Stimulated activated CD8-positive, alpha-beta memory T cell treated with anti-CD3 and anti-CD28 coated beads, Interleukin-7, amount 100 ng/mL, for 24 hours (primary cell): ENCODE data around the gene OGFOD3.

Experiments used
- DNase-seq: peaks from one replicate; pipeline ENCODE4 v3.0.0-alpha.2; 2020; ENCODE audit warnings: low read depth

Gene OGFOD3

DNA sequence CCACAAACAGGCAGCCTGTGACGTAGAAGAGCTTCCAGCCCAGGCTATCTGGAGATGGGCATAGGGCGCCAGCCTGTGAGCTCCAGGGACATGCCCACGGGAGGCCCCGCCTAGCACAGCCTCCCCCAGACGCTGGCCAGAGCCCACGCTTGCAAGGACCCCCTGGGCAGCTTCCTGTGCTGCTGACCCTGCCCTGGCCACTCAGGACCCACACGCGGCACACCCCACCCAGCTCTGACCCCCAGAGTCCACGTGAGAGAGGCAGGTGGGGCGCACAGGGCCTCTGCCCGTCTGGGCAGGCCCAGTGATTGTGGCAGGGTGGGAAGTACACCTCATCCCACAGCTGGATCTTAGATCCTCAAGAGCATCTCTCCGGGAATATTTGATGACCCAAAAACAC, 28.3 kb upstream of the OGFOD3 start:
- no peak for DNase-seq

DNA sequence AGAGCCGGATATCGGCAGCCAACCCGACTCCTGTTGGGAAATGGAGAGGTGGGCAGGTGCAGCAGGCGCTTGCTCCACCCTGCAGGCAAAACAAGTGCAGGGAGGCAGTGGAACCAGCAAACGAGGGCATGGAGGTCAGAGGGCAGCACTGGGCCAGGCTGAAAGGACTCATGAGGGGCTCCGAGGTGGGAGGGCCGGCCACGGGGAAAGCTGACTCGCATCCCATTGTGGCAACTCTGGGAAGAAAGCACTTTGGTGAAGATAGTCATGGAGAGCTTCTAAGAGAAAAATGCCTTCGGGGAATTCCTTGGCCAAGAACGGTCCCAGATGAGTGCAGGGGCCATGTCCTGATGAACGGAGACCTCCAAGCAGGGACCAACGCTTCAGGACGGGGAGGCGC, 27.7 kb upstream of the OGFOD3 start:
- no peak for DNase-seq

DNA sequence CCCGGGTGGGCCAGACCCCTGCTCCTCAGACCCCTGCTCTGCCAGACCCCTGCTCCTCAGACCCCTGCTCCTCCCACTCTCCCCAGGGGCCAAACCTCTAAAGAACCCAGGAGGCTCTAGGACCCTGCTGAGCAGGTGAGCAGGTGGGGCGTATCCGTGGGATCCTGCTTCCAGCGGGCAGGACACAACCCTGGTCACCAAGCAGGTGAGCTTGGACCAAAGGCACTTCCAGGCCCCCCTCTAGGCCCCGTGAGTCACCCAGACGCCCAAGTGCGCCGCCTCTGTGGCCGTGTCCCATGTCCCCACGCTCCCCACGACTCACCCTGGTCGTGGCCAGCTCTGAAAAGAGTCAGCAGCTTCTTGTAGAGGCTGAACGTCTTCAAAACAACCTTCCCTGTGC, 27.2 kb upstream of the OGFOD3 start:
- DNase-seq: no peak

DNA sequence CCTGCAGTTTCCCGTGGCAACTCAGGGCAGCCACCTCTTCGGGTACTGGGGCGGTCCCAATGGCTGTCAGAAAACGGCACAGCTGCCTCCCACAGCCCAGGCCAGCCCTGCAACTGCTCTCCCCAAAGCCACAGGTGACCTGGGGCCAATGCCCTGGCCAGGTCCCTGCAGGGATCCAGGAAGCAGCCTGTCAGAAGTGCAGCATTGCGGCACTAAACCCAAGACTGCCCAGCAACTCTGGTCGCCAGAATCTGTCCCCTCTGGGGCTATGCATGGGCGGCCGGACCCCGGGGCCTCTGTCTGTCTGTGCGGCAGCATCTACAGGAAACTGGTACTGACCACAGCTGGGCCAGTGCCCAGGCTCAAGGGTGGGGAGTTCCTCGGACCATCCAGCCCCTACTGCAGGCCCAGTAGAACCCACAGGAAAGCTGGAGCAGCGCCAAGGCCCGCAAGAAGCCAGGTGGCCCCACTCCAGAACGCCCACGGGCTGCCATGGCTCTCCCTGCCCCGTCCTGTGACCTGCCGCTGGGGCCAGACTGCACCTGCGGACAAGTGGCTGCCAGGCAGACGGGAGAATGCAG, 26.6 kb upstream of the OGFOD3 start:
- no peak for DNase-seq

DNA sequence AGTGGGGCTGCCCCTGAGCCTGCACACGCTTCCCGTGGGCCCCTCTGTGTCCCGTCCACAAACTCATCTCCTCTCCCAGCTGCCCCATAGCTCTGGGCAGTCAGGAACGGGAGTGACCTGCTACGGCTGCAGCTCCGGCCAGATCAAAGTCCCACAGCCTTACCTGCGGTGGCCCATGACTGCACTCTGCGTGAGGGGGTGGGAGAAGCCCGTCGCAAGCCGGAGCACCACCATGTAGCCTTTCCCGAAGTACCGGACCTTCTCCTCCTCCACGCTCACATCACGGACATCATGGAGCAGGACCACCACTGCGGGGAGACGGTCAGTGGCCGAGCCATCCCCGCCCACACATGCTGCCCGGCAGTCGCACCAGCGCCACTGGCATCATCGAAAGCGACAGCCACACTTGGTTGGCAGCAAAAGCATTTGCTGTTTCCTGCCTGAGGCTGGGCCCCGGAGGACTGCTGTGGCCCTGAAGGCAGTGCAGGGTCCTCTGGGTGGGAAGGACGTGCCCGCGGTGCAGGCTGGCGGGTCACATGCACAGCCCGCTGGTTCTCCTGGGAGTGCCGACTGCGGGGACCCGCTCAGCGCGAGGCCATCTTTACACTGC, 26.0 kb upstream of the OGFOD3 start:
- no peak for DNase-seq

DNA sequence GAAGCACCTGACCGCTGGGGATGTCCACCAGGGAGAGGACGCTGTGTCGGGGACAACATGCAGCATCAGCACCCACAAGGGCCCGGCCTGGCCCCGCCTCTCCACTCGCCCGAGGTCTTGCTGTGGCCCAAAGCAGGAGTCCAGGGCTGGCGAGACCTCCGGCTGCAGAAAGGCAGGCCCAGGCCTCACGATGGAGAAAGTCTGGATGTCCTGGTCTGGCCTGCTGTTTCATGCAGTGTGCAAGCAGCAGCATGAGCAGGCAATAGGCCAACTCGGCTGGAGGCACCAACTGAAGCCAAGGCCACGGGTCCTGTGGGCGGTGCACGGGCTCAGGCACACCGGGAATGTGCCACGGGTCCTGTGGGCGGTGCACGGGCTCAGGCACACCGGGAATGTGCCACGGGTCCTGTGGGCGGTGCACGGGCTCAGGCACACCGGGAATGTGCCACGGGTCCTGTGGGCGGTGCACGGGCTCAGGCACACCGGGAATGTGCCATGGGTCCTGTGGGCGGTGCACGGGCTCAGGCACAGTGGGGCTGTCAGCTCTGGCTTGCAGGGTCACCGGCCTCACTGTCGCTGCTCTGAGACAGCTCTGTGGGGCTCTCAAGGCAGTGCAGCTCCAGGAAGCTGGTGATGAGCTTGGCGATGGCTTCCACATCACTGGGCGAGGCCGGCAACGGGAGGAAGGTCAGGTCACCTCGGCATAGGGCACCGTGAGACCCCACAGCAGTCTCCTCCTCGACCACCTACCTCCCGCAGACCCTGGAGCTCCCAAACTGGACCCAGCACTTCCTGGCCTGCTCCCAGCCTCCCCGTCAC, 25.3 kb upstream of the OGFOD3 start:
- no peak for DNase-seq

DNA sequence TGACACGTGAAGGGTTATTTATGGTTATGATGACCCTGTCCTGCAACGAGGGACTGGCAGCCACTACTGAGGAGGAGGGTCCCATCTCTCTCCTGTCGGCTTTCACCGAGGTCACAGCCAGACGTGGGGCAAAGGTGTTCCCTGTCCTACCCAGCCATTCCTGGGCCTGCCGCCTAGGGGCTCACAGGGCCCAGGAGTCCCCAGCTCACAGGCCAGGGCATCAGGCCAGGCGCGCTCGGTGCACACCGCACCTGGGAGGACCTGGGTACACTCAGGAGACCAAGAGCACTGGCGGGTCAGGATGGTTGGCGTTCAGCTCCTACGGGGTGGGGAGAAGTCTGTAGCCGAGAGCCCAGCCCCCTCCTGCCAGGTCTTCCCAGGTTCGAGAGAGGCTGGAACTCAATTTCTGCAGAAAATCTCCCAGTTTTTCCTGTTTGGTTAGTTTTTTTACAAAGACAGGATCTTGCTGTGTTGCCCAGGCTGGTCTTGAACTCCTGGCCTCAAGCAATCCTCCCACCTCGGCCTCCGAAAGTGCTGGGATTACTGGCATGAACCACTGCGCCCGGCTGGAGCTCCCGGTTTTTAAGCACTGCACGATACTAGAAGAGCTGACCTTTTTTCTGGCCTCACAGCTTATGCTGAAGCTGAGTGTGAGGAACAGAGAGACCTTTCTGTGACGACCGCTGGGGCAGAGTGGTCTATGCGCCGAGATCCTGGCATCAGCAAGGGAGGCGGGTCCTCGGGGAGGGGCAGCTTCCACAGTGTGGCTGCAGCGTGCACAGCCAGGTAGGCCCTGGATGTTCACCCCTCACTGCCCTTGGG, 24.5 kb upstream of the OGFOD3 start:
- no peak for DNase-seq

DNA sequence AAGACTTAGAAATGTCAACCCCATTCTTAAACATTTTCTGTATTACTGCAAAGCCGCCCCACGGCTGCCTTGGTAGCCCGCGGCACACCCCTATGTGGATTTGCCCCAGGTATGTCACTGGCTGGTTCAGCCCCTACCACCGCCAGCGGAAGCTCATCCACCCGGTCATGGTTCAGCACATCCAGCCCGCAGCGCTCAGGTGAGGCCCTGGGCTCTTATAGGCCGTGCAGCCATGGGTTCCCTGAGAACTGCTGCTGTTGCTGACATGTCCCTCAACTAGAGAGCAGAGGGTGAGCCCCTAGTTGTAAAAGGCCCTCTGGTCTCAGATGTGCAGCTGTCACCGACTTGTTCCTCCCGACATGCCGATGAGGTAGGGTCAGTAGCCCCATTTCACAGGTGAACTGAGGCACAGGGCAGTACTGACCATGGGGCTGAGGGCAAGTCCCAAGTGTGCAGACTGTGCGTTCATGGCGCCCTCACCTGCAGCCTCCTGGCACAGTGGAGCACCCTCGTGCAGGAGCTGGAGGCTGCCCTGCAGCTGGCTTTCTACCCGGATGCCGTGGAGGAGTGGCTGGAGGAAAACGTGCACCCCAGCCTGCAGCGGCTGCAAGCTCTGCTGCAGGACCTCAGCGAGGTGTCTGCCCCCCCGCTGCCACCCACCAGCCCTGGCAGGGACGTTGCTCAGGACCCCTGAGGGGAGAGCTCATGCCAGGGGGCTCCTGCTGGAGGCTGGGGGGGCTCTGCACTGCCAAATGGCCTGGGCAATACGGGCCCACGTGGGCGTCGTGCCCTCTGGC, 23.5 kb upstream of the OGFOD3 start:
- DNase-seq: no peak

DNA sequence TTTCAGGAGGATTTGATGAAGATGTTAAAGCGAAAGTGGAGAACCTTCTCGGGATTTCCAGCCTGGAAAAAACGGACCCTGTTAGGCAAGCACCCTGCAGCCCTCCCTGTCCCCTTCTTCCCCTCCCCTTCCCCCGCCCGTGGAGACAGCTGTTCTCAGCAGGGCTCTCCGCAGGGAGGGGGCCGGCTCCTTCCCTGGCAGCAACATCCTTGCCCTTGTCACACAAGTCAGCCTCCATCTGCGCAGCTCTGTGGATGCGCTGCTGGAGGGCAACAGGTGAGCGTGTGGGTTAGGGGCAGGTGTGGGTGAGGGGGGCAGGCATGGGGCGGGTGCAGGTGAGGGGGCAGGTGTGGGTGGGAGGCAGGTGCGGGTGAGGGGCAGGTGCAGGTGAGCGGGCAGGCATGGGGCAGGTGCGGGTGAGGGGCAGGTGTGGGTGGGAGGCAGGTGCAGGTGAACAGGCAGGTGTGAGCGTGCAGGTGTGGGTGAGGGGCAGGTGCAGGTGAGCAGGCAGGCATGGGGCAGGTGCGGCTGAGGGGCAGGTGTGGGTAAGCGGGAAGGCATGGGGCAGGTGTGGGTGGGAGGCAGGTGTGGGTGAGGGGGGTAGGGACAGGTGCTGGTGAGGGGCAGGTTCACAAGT, 22.7 kb upstream of the OGFOD3 start:
- no peak for DNase-seq

DNA sequence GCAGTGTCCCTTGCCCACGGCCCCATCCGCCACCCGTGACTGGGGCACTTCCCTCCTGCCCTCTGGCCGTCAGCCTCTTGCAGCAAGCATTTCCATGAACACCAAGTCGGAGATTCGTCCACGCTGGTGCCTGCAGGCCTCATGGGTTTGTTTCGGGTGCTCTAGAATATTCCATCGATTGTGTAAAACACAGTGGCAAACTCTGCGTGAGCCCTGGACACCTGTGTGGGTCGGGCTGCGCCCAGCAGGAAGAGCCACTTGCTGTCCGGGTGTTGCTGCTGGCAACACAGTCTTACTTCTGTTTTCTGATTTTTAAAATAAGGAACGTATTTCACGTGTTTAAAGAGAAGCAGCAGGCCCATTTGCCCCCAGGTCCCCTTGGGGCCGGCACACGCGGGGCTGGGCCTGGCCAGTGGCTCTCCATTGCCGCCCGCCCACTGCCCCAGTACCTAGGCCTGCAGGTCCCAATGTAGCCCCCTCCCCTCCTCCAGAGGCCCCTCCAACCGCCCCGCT, 22.1 kb upstream of the OGFOD3 start:
- DNase-seq: no peak

DNA sequence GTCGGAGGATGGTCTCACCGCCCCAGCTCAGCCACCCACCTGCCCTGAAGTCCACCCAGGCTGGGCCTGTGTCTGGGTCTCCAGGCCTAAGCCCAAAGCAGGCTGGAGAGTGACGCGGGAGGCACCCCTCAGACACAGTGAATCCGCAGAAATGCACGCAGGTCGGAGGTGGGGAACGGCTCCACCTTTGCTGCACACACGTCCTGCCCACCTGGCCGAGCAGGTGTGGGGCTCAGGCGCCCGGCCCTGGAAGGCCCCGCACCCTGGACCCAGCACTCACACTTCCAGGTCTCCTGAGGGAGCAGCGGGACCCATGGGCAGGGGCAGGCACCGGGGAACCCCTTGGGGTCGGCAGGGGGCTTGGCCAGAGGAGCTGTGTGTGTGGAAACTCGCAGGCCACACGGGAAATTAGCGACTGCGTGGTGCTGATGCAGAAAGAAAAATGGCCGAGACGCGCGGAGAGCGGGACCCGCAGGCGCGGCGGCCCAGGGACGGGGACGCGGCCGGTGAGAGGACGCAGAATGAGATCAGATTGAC, 21.5 kb upstream of the OGFOD3 start:
- no peak for DNase-seq

DNA sequence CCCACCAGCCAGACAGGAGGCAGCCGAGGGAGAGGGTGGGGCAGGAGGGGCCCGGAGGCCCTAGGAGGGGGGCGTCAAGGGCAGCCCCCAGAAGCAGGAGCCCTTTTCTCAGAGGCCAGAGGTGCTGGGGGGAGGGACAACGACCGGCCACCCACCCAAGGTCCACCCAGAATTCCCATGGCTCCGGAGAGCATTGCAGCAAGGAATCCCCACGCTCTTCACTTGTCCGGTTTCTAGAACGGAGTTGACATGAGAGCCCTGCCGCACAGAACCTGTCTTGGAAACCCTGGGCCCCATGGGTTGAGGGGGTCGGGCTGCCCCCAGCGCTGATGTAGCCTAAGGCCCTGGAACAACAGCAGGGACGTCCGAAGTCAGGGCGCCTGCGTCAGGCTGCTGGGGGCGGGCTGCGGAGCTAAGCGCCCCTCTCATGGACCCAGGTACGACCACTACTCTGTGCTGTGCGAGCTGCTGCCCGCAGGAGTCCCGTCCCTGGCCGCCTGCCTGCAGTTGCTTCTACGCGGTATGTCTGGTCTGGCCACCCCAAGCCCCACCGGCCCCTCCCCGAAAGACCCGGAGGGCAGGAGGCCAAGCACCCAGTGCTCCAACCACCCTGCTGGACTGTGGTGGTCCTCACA, 20.9 kb upstream of the OGFOD3 start:
- DNase-seq: no peak

DNA sequence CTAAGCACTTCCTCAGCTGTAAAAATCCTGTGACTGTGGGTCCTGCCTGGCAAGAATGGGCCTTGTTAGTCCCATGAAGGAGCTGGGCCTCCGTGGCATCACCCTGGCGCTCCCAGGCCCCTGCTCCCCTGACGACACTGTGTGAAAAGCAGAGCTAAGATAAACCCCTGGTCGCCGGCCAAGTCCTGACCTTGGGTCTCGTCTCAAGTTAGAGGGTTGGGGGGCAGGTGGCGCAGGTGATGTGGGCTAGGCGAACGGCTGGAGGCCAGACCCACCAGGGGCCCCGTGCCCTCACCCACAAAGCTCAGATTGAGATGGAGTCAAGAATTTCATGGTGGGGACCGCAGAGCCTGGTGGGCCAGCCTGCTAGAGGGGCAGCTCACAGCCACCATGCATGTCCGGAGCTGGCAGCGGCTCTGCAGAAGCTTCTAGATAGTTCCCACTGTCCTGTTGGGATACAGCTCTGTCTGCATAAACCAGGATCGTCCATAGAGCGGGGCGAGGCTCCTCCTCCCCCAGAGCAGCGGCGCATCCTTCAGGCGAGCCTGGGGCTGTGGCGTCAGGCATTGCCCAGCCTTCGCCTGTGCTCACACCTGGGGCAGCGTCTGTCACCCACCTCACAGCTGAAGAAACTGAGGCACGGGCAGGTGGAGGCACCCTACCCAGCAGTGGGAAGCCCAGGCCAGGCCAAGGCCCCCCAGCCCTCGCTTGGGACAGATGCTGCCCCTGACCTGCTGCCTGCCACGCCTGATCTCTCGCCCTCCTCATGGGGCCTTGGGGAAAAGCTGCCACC, 20.2 kb upstream of the OGFOD3 start:
- DNase-seq: no peak

DNA sequence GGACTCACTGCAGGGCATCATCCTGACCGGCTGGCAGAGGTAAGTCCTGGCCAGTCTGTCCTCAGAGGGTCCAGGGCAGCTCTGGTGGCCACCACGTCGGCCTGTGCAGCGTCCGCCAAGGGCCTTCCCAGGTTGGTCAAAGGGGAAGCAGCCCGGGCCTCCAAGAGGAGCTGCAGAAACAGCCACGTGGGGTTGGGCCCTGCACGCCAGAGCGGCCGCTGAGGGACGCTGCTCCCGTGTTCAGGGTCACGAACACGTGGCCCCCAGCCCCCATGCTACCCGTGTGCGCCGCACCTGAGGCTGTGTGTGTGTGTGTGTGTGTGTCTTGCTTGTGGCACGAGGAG, 18.9 kb upstream of the OGFOD3 start:
- no peak for DNase-seq

DNA sequence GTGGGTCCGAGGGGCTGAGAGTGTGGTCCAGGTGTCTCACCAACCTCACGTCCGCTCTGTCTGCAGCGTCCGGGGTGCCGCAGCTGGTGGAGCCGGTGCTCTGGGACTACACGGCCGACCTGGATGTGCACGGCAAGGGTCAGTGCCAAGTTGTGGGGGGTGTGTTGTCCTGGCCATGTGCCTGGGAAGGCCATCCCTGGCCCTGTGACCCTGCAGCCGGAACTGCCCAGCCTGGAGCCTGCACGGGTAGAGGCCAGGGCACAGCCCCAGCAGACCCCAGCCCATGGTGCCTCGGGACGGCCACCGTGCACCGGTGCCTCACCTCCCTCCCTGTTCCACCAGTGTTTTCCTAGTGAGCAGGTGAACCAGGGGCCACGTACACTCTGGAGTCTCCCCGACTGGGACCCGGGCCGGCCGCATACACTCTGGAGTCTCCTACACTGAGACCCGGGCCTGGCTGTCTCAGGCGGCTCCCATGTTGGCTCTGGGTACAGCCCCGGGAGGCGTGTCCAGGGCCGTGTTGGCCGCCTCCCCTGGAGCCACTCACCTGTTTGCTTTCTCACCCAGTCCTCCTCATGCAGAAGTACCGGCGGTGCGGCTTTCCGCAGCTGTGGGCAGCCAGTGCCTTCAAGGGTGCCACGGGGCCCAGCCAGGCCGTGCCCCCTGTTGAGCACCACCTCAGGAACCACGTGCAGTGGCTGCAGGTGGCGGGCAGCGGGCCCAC, 18.4 kb upstream of the OGFOD3 start:
- no peak for DNase-seq

DNA sequence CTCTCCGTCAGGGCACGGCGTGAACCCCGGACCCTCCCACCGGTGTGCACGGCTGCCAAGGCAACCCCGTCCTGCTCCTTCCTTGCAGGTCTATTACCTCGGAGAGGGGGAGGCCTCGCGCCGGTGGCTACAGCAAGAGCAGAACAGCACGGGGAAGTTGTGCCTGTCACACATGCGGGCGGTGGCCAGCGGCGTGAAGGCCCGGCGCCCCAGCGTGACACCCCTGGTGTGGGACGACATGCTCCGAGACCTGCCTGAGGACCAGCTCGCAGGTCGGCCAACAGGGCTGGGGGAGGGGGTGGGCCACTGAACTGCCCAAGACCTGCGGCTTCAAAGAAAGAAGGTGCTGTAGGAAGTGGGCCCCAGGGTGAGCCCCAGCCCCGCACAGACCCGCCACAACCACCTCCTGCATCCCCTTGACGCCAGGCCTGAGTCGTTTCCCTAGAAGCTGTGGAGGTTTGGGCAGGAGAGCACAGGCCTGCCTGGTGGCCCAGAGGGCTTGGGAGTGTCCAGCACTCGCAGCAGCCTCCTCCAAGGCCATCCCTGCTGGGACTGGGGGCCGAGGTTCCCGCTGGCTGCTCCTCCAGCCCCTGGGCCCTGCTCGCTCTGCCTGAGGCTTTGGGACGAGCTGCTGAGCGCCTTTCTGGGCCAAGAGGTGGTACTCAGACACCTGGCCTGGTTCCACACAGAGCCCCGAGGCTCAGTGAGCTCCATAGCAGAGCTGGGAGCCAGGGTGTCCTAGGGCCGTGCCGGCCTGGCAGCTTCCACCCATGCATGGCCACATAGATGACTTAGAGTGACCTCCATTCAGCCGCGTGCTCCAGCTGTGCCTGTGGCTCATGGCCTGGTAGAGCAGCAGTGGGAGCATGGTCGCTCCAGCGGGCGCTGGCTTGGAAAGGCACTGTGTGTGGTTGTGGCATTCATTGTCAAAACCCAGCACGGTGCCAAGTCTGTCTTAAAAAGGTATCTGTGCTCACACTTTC, 17.5 kb upstream of the OGFOD3 start:
- no peak for DNase-seq

DNA sequence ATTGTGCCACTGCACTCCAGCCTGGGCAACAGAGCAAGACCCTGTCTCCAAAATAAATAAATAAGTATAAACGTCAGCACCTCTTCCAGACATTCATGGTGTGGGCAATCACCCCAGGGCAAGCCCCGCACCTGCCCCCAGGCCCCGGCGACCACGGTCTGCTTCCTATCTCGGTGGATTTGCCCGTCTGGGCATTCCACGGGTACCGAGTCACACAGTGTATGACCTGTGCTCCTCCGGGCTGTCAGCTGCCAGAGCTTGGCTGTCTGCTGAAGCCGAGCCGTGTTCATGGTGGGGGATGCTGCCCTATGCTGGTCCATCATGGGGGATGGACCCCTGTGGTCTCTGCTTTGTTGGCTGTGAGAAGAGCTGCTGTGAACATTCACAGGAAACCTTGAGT, 16.7 kb upstream of the OGFOD3 start:
- no peak for DNase-seq

DNA sequence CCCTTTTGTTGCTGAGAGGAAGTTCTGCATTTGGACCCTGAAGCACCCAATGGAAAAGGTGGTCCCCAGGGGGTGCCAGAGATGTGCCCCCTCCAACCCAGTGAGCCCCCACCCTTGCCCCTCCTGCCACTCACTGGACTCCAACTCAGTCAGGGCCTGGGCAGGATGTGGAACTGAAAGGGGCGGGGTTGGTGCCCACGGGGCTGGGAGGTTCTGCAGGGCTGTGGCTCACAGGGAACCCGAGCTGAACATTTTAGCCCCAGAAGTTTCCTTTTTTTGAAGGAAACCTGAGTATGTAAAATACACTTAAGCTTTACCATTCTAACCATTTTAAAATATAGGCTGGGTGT, 15.8 kb upstream of the OGFOD3 start:
- DNase-seq: no peak
